Amniotic stem cell (primary cell): ENCODE measurements around the gene CD300E.
"Not testable (repeated sequence)": the region's sequence is repeated elsewhere in the genome, so short reads cannot be mapped to it uniquely, and the experiment has no call there.

Experiments
- DNase-seq: peaks from one replicate; lab custom pipeline; 2025; lab: John Stamatoyannopoulos, UW

CD300E gene

DNA sequence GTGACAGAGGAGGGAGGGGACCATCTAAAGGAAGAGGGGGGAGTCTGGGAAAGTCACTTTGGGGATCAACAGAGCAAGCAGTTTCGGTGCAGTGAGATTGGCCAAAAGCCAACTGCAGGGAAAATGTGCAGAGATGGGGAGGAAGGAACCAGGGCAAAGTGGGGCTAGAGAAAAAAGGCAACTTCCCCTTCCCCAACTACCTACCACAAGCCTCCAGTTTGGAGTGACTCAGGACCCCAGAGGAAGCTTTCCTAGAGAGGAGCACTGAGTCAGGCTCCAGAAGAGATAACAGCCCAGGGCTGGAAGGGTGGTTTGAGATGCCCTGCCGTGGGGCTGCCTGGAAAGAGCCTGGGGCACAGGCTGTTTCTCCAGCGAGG is 24.5 kb downstream of the CD300E start:
- DNase-seq = no peak

DNA sequence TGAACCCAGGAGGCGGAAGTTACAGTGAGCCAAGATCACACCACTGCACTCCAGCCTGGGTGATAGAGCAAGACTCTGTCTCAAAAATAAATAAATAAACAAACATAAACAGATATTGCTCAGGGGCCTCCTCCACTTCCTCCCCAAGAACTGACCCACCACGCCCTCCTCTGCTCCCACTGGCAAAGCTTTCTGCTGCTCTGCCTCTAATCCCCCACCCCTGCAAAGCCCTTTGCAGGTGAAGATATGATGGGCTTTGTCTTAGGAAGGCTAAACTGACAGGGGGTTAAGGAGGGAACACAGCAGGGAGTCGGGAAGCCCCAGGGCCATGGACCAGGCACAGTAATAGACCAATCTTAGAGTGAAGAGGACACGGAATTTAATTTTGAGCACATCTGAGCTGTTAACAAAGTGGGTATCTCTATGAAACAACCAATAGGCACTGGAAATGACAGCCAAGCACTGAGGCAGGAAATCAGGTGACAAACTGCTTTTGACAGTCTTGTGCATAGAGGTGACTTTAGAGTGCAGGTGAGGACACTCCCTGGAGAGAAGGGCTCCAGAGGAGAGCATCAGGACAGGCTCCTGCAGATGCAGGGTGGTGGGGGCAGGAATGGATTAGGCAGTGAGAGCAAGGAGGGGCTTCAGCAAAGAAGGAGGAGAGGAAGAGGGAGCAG is 25.1 kb downstream of the CD300E start:
- no peak for DNase-seq

- no peak for DNase-seq
Observed at GRCh38 chr17:74597069-74597790, 26.3 kb downstream of the CD300E start.

GRCh38 chr17:74595037-74595750 is 28.3 kb downstream of the CD300E start:
- no peak for DNase-seq

- no peak for DNase-seq
Observed at GRCh38 chr17:74592087-74592990, 31.2 kb downstream of the CD300E start, which contains the start of gene CD300LD. CD300LD (minus strand) TSS chr17:74592283; CDS start chr17:74592202, 81 bp downstream.

GRCh38 chr17:74591503-74591902 is 32.0 kb downstream of the CD300E start:
- no peak for DNase-seq

GRCh38 chr17:74585711-74586110 is 37.8 kb downstream of the CD300E start:
- DNase-seq = no peak

DNA sequence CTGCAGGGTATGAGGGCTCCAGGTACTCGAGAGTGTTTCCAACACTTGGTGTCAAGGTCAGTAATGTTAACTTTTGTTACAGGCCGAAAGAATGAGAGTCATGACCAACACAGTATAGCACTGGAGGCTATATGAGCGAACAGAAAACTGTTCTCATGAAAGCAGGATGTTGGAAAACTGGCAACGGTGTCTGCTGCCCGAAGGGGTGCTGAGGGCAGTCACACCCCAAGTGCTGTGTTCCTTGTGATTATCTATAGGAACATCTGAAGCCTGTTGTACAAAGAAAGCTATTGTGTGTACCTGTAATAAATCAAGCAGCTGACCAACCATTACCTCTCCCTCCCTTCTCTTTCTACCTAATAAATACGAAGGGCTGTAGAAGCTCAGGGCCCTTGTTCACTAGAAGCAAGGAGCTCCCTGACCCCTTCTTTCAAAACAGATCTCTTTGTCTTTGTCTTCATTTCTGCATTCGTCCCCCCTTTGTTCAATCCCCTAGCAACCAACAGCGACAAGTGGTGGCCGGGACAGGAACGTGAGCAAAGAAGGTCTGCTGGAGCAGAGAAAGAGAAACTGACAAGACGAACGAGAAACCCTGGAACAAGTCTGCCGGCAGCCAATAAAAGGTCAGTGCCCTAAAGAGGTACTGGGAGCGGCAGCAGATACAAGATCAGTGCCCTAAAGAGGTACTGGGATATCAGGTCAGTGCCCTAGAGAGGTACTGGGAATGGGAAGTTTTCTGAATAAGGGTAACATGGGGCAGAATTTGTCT is 39.1 kb downstream of the CD300E start:
- no peak for DNase-seq

GRCh38 chr17:74582633-74583032 is 40.9 kb downstream of the CD300E start:
- DNase-seq = no peak

DNA sequence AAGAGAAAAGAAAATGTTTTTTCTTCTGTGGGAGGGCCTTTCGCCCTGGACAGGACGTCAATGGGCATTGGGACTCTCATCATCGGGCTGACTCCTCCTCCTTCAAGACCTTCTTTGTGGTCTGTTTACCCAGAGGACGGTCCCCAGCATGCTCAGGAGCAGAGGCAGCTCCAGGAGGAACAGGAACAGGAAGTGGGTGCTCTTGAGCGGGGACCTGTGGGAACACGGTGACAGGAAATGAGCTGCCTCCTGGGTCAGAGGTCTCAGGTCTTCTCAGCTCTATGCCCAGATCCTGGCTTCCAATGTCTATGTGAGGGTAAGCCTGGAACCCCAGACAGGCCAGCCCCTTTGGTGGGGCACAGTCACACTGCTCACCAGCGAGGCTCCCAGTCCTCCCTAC is 43.6 kb downstream of the CD300E start:
- DNase-seq = no peak

DNA sequence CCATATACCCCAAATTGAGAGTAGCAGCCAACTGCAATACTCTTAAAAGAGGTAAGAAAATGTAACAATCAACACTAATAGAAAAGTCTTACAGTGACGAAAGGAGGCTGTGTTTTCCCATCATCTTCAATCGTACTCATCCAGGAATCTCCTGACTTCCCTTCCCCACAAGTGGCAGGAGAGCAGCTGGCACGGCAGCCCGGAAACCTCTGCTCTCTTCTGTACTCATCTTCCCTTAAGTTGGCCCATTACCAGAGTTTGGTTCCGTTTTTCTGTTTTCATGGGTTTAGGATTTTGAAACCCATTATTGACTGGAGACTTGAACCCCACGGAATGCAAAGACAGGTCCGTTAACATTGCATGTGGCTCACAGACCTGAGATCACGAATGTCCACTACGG is 44.6 kb downstream of the CD300E start:
- no peak for DNase-seq

- DNase-seq = no peak
Observed at GRCh38 chr17:74574489-74575142, 48.9 kb downstream of the CD300E start.

GRCh38 chr17:74573635-74574034 is 49.9 kb downstream of the CD300E start:
- DNase-seq = not testable (repeated sequence)

DNA sequence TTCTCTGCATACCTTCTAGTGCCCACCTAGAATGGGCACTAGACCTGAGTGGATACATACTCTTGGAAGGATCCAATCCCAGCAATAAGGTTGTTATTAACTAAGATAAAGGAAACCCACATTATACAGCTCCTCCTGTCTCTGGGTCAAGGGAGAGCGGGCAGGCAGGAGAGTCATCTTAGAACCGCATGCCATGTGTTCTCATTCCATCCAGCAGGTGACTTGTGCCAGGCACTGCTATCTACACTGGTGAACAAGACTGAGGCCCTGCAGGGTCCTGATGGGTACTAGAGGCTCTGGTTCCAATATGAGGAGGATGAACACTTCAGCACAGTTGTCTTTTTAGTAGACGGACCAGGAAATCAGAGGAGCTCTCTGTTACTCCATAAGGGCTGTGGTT is 50.4 kb downstream of the CD300E start:
- no peak for DNase-seq

GRCh38 chr17:74571621-74572270 is 51.8 kb downstream of the CD300E start:
- DNase-seq = no peak

GRCh38 chr17:74569020-74570003 is 54.2 kb downstream of the CD300E start:
- no peak for DNase-seq

DNA sequence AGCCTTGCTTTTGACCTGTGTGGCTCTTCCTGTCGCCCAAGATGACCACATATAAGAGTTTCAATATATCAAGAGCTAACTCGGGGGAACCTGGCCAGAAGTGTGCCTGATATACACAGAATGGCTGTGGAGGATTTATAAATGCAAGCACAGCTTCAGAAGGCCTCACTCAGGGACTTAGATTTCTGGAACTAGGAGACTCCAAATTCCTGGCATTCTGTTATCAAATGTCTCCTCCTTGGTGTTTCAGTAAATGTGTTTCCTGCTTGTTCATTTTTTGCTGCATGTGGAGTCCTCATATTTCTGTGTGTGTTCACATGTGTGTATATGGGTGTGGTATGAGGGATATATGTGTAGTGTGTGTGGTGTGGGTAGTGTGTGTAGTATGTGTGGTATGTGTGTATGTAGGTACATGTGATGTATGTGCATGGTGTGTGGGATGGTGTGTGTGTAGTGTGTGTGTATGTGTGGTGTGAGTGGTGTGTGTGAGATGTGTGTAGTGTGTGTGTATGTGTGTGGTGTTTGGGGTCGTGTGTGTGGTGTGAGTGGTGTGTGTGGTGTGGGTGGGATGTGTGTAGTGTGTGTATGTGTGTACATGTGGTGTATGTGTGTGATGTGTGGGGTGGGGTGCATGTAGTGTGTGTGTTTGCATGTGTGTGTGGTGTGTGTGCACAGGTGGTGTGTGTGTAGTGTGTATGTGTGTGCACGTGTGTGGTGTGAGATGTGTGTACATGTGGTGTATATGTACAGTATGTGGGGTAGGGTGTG is 55.2 kb downstream of the CD300E start:
- no peak for DNase-seq

DNA sequence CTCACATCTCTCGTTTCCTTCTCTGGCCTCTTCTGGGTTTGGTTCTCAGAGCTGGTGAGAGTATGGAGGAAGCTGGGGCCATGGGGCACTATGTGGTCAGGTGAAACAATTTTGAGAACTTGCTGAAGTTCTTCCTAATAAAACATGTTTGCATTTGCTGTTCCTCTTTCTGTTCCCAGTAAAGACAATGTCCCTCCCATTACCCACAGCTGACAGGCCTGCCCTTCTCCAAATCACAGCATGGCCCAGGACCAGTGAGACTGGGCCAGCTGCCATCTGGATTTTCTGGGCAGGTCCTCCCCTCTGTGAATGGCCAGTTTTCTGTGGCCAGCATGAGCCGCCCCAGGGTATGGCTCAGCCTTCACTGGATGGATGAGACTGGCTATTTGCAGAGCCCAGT is 56.1 kb downstream of the CD300E start, which contains the start of gene CD300H:
TSS of gene CD300H (minus strand) at position 113 of the 400 bp plus-strand sequence.
- no peak for DNase-seq
